ENCODE results near the gene ZNF594.
"Not testable (repeated sequence)": the region's sequence is repeated elsewhere in the genome, so short reads cannot be mapped to it uniquely, and the experiment has no call there.

The ZNF594 gene

DNA sequence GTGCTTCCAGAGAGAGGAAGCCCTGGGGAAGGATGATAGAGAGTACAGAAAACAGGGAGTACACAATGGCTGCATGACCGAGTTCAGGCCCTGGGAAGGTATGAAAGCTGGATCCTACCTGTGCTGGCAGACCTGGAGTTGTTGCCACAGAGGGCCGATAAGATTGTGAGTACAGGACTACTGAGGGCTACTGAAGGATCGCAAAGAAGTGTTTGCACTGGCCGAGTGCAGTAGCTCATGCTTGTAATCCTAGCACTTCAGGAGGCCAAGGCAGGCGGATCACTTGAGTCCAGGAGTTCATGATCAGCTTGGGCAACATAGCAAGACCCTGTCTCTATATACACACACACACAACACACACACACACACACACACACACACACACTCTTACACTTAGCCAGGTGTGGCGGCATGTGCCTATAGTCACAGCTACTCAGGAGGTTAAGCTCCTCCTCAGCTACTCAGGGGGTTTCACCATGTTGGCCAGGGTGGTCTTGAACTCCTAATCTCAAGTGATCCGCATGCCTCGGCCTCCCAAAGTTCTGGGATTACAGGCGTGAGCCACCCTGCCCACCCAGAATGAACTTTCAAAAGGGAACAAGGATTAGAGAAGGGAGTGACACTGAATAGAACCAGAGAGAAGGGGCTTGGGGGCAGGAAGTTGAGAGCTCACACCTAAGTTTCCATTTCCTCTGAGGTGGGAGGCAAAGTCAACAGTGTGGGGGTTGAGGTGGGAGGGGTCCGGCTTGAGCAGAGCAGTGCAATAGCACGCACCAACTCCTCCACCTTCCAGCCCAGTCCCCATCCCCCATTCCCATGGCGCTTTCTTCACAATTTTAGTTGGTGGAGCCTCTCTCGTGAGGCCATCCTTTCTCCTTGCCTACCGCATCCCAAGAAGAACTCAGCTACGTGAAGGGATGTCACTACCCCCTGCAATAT is 35.5 kb upstream of the ZNF594 start:
- no peak overlapping the region for H3K4me3 ChIP-seq (ENCODE audit: low read depth, low read length)
- DNase-seq (ENCODE audit: low read depth, low spot score) = no peak
- in situ Hi-C loops (cut with HindIII; ENCODE audit: low sequenced_read_pairs) = no loop called here
- TF ChIP-seq, protein P1, sequence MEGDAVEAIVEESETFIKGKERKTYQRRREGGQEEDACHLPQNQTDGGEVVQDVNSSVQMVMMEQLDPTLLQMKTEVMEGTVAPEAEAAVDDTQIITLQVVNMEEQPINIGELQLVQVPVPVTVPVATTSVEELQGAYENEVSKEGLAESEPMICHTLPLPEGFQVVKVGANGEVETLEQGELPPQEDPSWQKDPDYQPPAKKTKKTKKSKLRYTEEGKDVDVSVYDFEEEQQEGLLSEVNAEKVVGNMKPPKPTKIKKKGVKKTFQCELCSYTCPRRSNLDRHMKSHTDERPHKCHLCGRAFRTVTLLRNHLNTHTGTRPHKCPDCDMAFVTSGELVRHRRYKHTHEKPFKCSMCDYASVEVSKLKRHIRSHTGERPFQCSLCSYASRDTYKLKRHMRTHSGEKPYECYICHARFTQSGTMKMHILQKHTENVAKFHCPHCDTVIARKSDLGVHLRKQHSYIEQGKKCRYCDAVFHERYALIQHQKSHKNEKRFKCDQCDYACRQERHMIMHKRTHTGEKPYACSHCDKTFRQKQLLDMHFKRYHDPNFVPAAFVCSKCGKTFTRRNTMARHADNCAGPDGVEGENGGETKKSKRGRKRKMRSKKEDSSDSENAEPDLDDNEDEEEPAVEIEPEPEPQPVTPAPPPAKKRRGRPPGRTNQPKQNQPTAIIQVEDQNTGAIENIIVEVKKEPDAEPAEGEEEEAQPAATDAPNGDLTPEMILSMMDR (IDR thresholded peaks at IDR 0.05; ENCODE audit: low read depth, low read length) = no peak

DNA sequence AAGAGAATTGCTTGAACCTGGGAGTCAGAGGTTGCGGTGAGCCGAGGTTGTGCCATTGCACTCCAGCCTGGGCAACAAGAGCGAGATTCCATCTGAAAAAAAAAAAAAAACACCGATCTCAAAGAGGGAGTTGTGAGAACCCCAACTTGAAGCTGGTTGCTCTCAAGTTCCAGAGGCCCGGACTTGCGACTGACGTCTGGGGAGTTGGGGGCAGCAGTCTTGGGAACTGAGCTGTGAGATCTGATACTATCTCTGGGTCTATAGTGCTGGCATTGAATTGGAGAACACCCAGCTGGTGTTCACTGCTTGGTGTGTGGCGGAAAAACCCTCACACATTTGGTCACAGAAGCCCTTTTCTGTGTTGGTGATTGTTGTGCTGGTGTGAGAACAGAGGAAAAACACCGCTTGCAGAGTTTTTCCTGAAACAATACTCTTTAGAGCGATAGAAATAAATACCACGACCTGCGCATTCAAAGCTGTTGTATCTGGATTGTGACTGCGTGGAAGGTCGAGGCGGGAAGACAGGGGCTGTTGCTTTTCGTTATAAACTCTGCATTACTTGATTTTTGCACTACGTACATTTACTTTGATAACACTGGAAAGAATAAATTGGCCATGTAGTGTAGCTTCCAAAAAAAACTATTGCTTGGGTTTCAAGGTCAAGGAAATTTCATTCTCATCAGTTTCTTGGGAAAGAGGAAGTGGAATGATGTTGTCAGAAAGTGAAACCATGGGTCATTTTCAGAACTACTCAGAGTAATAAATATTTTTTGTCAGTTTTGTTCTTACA is 34.2 kb upstream of the ZNF594 start:
- no peak for DNase-seq (ENCODE audit: low read depth, low spot score)
- TF ChIP-seq, protein P1 (IDR thresholded peaks at IDR 0.05; ENCODE audit: low read depth, low read length) = no peak
- in situ Hi-C loops (cut with HindIII; ENCODE audit: low sequenced_read_pairs) = no loop called here
- no peak overlapping the region for H3K4me3 ChIP-seq (ENCODE audit: low read depth, low read length)

DNA sequence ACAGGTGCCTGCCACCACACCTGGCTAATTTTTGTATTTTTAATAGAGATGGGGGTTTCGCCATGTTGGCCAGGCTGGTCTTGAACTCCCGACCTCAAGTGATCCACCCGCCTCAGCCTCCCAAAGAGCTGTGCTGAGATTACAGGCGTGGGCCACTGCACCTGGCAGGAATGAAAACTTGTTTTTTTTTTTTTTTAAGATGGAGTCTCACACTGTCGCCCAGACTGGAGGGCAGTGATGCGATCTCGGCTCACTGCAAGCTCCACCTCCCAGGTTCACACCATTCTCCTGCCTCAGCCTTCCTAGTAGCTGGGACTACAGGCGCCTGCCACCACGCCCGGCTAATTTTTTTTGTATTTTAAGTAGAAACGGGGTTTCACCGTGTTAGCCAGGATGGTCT is 30.2 kb upstream of the ZNF594 start:
- DNase-seq (ENCODE audit: low read depth, low spot score); H3K4me3 ChIP-seq (ENCODE audit: low read depth, low read length); in situ Hi-C loops (cut with HindIII; ENCODE audit: low sequenced_read_pairs): not testable (repeated sequence)

DNA sequence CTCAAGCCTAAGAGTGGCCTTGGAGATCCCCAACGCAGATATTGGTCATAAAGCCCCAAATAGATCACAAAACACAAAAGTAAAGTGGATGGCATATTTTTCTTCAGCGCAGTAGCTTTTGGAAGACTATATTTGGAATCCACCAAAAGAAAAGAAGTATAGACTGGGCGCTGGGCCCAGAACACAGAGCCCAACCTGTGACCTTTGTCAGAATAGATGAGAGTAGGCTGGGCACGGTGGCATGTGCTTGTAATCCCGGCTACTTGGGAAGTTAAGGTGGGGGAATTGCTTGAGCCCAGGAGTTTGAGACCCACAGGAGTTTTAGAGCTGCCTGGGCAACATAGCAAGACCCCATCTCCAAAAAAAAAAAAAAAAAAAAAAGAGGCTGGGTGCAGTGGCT is 28.4 kb upstream of the ZNF594 start:
- no peak for DNase-seq (ENCODE audit: low read depth, low spot score)
- H3K4me3 ChIP-seq (ENCODE audit: low read depth, low read length) = no peak overlapping the region
- in situ Hi-C loops (cut with HindIII; ENCODE audit: low sequenced_read_pairs) = no loop called here
- TF ChIP-seq, protein P1 (IDR thresholded peaks at IDR 0.05; ENCODE audit: low read depth, low read length) = no peak

DNA sequence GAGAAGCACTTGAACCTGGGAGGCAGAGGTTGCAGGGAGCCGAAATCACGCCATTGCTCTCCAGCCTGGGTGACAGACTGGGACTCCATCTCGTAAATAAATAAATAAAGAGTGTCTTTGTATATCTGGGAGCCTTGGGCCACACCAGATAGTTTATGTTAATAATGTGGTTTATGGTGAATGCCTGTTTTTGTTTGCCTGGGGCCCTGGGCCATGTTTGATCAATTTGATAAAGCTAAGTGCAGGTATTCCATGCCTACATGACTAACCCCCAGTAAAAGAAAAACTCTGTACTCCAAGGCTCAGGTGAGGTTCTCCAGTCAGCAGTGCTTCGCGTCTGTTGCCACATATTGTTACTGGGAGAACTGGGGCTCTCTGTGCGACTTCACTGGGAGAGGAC is 27.9 kb upstream of the ZNF594 start:
- no peak for DNase-seq (ENCODE audit: low read depth, low spot score)
- in situ Hi-C loops (cut with HindIII; ENCODE audit: low sequenced_read_pairs) = no loop called here
- no peak overlapping the region for H3K4me3 ChIP-seq (ENCODE audit: low read depth, low read length)
- TF ChIP-seq, protein P1 (IDR thresholded peaks at IDR 0.05; ENCODE audit: low read depth, low read length) = no peak

DNA sequence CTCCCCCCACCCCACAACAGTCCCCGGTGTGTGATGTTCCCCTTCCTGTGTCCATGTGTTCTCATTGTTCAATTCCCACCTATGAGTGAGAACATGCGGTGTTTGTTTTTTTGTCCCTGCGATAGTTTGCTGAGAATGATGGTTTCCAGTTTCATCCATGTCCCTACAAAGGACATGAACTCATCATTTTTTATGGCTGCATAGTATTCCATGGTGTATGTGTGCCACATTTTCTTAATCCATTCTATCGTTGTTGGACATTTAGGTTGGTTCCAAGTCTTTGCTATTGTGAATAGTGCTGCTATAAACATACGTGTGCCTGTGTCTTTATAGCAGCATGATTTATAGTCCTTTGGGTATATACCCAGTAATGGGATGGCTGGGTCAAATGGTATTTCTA is 25.9 kb upstream of the ZNF594 start:
- DNase-seq (ENCODE audit: low read depth, low spot score); H3K4me3 ChIP-seq (ENCODE audit: low read depth, low read length); in situ Hi-C loops (cut with HindIII; ENCODE audit: low sequenced_read_pairs): not testable (repeated sequence)

DNA sequence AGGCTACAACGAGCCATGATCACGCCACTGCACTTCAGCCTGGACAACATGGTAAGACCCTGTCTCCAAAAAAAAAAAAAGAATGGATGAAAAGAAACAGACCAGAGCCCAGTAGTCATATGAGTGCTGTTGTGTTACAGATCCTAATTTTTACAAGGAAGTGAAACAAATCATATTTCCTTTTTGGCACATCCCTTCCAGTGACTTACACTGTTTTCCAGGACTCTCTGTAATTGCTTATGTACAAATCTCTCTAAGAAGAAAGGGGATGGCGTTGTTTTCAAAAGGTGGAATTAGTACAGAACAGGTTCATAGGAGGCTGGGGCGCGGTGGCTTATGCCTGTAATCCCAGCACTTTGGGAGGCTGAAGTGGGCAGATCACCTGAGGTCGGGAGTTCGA is 19.8 kb upstream of the ZNF594 start:
- TF ChIP-seq, protein P1 (IDR thresholded peaks at IDR 0.05; ENCODE audit: low read depth, low read length) = no peak
- no peak for DNase-seq (ENCODE audit: low read depth, low spot score)
- in situ Hi-C loops (cut with HindIII; ENCODE audit: low sequenced_read_pairs) = no loop called here
- no peak overlapping the region for H3K4me3 ChIP-seq (ENCODE audit: low read depth, low read length)
